22Rv1 (cell line): ENCODE results near the gene RXRG.

Source experiments
- H3K27ac ChIP-seq: fragments of 450-650 bp; 2 replicates; pipeline ENCODE4 v1.5.1; 2017
- CTCF ChIP-seq: fragments of 450-650 bp; IDR thresholded peaks from 2 replicates; pipeline ENCODE4 v1.5.1; 2017; ENCODE audit warnings: mild to moderate bottlenecking
- ZFX ChIP-seq: fragments of 450-650 bp; IDR thresholded peaks from 2 replicates; pipeline ENCODE4 v1.6.1; 2017; ENCODE audit warnings: antibody characterized with exemption, borderline replicate concordance

The RXRG gene

GRCh38 chr1:165444897-165445370 lies at the start of gene RXRG:
Gene RXRG (minus strand): TSS chr1:165445126. CDS start chr1:165444893, 233 bp downstream.
- no peak for TF ChIP-seq ZFX
- TF ChIP-seq CTCF = no peak
- H3K27ac ChIP-seq = no peak within 1 kb of the TSS

DNA sequence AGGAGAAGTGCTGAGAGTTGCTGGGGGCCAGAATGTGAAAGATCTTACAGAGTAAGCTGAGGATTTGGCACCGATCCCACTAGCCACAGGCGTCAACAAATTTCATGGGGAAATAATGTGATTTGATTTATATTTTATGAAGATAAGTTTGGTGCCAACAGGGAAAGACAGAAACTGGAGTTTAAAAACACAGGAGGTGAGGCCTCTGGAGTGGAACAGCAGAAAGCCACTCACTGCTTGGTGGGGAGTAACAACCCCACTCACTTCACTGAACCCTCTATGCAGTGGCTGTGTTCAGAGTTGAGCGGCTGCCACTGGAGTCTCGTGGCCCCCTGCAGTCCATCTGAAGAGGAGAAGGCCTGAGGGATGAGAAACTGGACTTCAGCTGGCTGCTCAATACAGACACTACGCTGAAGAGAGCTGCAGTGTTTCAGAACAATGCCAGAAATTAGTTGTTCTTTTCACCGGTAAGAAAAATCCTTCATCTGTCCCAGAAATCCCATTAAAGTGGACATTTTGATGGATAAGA lies 48.0 kb upstream of the RXRG start:
- H3K27ac ChIP-seq = no peak overlapping the region
- TF ChIP-seq ZFX = no peak
- no peak for TF ChIP-seq CTCF

DNA sequence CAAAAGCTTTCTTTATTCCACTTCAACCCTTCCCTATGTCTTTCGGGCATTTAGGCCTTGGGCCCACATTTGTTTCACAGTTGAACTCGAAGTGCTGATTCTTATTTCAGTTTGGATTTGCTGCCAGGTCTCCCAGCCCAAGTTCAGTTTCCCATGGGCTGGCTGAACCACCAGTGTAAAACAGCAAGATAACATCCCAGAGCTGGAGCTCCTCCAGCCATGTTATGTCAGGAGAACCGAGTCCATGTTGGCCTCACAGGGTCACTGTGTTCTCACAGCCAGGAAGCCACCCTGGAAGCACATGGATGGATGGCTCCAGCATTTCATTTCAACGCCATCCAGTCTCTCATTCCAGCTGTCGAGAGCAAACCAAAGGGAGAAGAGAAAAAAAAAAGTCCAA lies 45.2 kb upstream of the RXRG start:
- H3K27ac ChIP-seq = no peak overlapping the region
- no peak for TF ChIP-seq CTCF

DNA sequence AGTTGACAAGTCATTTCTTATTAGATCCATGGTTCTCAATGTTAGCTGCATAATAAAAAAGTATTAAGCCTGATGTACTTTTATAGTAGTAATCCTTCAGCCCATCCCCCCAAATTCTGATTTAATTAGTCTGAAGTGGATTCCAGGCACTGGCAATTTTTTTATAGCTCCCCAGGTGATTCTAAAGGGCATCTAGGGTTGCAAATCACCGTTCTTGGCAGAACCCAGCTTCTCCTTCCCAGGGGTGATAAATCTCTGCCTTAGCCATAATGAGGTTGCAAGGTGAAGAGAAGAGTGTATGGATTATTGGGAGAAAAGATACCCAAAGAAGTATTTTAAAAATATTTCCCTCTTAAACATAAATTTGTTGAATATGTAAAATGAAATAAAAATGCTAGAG lies 43.0 kb upstream of the RXRG start:
- no peak for TF ChIP-seq ZFX
- no peak overlapping the region for H3K27ac ChIP-seq

DNA sequence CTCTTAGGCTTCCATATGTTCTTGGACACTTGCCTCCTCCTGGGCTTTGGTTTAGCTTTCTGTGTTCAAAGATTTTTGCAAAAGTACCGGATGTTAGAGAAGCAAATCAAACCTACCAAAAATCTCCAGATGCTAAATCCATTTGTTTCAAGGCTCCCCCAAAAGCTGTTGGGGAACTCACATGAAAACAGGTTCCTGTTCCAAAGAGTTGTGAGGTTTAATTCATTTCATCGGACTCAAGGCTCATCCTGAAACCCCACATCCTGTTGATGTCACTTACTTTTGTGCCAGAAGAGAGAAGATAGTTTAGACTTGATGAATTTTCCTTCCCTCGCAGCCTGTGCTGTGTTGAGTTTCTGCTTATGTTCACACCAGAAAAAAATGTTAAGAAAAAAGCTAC lies 41.7 kb upstream of the RXRG start:
- H3K27ac ChIP-seq = no peak overlapping the region
- TF ChIP-seq ZFX (no peak), CTCF (no peak)

GRCh38 chr1:165485716-165486115 lies 40.8 kb upstream of the RXRG start:
- no peak overlapping the region for H3K27ac ChIP-seq
- no peak for TF ChIP-seq CTCF
- no peak for TF ChIP-seq ZFX

GRCh38 chr1:165484532-165484931 lies 39.6 kb upstream of the RXRG start:
- TF ChIP-seq ZFX = no peak
- TF ChIP-seq CTCF = no peak
- H3K27ac ChIP-seq = no peak overlapping the region

GRCh38 chr1:165483412-165483811 lies 38.5 kb upstream of the RXRG start:
- TF ChIP-seq CTCF (no peak), ZFX (no peak)
- H3K27ac ChIP-seq = no peak overlapping the region
